GM19455 (cell line): ENCODE data around the gene CEP131.
"Not testable (repeated sequence)": the region's sequence is repeated elsewhere in the genome, so short reads cannot be mapped to it uniquely, and the experiment has no call there.

ENCODE experiments used
- ATAC-seq: cut with Tn5 transposase; IDR thresholded peaks from one replicate; pipeline ENCODE4 v1.9.1; 2021; ENCODE audit not compliant: unreplicated experiment

Gene CEP131

DNA sequence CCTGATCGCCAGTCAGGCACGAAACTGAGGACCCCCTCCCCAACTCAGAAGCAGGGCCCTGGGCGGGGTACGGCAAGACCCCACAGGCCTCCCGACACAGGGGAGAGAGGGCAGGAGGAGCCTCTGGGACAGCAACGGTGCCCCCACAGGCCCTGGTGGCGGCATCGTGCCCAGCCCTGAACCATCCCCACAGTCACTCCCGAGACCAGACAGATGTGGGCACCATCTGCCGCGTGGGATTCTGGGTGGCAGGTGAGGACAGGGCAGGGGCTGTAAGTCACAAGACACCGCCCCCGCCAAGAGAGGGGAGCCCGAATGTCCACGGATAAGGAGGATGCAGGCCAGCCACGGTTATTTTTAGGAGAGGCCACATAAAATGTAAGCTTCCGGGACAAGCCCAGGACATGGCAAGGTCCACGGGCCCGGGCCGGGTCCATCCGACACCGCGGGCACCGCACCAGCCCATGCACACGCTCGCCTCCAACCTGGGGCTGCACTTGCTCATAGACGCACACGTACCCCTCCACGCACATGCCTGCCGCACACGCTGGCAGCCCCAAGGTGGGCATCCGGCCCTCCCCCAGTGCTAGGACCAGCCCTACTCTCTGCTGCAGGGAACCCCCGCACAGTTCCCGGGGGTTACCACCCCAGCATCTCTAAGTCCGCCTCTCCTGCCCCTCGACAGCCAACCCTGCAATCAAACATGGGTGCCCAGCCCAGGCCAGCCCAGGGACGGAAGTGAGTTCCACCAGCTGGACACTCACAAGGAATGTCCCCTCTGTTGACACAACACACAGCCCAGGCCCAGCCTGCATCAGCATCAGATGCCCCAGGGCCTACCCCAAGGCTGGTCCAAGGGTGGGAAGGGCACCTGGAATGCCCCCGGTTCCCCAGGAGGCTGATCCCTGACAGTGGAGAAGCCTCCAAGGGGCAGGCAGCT is 65.6 kb downstream of the CEP131 start:
- no peak for ATAC-seq

DNA sequence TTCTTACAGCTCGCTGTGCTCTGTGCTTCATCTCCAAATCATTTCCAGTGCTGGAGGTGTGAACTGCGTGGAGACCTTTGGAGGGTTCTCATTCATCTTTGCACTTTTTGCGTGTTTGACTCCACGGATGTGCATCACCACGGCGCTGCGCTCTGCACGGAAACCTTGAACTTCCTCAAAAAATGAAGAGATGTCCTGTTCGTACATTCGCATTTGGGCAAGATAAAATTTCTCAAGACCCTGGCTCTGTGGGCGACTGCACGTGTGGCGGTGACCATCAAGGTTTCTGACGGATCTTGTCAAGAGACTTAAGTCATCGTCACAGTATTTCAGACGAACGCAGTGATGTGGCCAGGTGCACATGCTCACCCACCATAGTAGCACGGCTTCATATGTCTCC is 67.8 kb downstream of the CEP131 start:
- ATAC-seq = no peak

DNA sequence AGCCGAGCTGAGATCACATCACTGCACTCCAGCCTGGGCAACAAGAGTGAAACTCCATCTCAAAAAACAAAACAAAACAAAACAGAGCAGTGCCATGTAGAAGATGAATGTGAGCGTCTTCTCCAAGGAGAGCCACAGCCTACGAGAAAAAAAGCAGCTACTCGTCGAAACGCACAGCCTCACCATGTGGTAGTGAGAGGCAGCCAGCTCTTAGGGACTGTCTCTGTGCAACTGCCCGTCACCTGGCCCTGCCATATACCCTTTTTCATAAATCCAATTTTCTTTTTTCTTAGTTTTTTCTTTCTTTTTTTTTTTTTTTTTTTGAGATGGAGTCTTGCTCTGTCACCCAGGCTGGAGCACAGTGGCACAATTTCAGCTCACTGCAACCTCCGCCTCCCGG is 68.7 kb downstream of the CEP131 start:
- not testable (repeated sequence) for ATAC-seq

DNA sequence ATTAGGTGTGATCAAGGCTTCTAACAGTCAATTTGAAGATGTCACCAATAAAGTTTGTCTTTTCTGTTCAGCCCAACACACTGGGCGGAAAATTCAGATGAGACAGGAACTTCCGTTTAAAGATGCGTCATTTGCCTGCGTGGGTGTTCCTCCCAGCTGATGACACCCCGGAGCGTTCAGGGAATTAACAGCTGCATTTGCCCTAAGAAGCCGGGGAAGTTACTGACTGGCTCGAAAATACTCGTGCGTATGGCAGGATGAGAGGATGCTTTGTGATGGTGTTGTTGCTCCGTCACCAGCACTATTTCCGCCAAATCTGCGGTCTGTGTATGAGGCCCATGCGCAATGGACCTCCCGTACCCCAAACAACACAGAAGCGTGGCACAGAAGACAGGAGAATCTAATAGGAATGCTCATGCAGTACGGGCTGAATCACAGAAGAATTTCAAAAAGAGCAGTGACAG is 69.4 kb downstream of the CEP131 start:
- no peak for ATAC-seq

DNA sequence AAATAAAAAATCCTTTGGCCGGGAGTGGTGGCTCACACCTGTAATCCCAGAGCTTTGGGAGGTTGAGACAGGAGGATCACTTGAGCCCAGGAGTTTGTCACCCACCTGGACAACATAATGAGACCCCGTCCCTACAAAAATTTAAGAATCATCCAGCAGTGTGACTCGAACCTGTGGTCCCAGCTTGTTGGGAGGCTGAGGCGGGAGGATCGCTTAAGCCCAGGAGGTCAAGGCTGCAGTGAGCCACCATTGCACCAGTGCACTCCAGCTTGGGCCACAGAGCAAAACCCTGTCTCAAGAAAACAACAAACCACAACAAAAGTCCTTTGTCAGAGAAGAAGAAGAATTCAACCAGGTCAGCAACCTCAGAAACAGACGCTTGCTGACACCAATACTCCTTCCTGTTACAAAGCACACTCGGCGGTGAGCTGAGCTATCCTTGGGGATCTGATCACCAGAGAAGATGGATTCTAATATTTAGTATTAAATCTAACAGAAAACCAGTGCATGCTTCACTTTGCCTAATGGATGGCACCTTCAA is 70.4 kb downstream of the CEP131 start:
- no peak for ATAC-seq

- ATAC-seq = no peak
These were observed 71.5 kb downstream of the CEP131 start for GRCh38 chr17:81151278-81151677.

- ATAC-seq = no peak
These were observed 72.2 kb downstream of the CEP131 start for GRCh38 chr17:81150377-81151077.

GRCh38 chr17:81148986-81149533 is 73.7 kb downstream of the CEP131 start:
- ATAC-seq = no peak

DNA sequence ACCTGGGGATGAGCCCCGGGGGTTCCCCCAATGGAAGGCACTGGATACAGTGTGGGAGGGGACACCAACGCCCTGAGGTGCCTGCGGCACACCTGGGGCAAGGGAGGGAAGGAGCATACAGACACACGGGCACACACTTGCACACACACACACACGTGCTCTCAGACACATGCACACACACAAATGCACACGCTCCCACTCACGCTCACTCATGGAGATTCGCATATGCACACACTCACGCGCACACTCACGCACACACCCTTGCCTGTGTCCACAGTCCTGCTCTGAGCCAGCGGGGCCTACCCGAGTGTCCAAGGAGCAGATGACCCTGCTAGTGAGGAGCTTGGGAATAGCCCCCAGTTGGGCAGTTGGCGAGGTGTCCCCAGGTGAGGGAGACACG is 74.2 kb downstream of the CEP131 start:
- ATAC-seq = no peak

DNA sequence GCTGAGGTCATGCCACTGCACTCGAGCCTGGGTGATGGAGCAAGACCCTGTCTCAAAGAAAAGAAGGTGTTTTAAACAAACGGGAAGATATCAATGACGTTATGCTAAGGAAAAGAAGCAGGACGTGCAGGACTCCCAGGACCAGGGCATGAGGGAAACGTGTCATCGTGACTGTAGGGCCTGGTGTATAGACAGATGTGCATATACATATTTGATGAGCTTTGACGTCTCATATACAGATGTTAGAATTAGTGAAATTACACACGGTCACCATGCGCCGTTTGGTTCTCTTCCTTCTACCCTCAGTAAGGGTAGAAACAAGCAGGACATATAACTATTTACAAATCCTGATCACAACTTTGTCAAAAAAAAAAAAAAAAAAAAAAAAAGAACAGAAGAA is 75.1 kb downstream of the CEP131 start:
- ATAC-seq = no peak

GRCh38 chr17:81146208-81146607 is 76.6 kb downstream of the CEP131 start:
- not testable (repeated sequence) for ATAC-seq

DNA sequence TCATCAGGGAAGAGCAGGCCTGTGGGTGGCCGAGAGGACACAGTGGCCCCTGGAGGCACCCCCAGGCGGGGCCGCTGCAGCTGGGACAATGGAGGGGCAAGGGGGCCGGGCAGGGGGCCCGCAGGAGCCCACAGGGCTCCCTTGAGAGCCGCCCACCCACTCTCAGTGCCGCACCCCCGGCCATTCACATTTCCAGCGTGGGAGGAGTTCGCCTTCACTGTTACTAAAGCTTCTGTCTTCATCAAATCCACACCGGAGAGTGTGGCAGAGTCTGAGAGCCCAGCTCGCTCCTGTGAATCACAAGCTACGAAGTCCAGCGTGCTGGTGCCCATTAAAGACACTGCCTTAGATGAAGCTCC is 78.4 kb downstream of the CEP131 start:
- no peak for ATAC-seq

DNA sequence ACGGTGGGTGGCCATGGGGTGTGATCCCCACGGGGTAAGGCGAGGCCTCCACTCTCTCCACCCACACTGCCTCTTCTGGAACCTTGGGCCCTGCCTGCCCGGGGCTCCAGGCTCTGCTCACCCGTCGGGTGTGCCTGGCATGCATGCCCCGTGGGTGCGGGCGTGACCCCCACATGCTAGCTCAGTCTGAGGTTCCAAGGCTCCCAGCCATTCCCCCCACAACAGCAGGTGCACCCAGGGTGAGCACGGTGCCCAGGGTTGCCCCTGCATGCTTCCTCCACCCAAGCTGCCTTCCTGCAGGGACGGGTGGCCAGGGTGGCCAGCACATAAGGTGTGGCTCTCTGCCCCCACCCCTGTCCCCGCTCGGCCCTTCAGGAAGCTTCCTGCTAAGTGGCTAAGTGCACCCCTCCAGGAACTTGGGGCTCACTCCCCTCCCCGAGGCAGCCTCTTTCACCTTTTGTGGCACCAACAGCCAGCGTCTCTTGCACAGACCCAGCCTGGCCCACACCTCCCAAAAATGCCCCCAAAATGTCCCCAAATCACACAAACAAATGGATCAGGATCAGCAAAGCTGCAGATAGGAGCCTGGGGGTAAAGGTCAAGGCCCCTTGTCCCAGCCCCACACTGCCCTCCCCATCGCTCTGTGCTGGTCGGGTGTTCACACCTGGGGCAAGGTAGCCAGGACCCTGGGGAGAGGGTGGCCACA is 78.9 kb downstream of the CEP131 start:
- no peak for ATAC-seq

GRCh38 chr17:81143200-81143527 is 79.6 kb downstream of the CEP131 start:
- no peak for ATAC-seq

DNA sequence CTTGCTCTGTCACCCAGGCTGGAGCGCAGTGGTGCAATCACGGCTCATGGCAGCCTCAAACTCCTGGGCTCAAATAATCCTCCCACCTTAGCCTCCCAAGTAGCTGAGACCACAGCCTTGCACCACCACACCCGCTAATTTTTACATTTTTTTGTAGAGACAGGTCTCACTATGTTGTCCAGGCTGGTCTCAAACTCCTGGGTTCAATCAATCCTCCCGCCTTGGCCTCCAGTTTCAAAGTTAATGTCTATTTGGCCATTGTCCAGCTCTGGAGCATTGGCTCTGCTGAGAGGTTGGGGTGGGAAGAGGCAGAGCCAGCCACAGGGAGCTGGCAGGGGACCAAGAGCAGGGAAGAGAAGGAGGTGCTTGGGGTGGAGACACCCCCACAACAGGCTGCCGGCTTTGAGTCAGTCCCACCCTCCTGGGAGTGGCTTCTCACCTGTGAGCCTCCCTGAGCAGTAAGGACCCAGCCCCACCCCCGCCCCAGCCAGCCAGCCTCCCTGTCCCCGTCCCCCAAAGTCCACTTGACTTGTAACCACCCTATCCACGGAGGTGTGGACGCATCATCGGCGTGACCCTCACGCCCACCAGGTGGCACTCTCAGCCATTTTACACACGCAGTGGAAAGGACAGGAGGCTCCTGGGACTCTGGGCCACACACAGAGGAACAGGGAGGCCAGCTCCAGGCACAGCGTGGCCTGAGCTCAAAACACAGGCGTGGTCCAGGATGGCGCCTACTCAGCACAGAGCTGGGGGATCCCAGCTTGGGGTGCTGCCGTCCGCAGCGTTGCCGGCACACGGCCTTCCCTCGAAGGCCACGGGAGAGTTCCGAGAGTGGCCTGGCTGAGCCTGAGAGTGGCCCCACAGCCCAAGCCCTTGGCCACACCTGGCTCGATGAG is 80.2 kb downstream of the CEP131 start:
- no peak for ATAC-seq

DNA sequence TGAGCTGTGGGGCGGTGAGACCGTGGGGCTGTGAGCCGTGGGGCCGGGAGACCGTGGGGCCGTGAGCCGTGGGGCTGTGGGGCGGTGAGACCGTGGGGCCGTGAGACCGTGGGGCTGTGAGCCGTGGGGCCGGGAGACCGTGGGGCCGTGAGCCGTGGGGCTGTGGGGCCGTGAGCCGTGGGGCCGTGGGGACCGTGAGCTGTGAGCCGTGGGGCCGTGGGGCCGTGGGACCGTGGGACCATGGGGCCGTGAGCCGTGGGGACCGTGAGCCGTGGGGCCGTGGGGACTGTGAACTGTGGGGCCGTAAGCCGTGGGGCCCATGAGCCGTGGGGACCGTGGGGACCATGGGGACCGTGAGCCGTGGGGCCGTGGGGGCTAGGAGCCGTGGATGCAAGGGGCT is 82.1 kb downstream of the CEP131 start:
- no peak for ATAC-seq

- ATAC-seq = no peak
These were observed 82.7 kb downstream of the CEP131 start for GRCh38 chr17:81140018-81140417.
